ENCODE results near the gene TRIM15.

DNA sequence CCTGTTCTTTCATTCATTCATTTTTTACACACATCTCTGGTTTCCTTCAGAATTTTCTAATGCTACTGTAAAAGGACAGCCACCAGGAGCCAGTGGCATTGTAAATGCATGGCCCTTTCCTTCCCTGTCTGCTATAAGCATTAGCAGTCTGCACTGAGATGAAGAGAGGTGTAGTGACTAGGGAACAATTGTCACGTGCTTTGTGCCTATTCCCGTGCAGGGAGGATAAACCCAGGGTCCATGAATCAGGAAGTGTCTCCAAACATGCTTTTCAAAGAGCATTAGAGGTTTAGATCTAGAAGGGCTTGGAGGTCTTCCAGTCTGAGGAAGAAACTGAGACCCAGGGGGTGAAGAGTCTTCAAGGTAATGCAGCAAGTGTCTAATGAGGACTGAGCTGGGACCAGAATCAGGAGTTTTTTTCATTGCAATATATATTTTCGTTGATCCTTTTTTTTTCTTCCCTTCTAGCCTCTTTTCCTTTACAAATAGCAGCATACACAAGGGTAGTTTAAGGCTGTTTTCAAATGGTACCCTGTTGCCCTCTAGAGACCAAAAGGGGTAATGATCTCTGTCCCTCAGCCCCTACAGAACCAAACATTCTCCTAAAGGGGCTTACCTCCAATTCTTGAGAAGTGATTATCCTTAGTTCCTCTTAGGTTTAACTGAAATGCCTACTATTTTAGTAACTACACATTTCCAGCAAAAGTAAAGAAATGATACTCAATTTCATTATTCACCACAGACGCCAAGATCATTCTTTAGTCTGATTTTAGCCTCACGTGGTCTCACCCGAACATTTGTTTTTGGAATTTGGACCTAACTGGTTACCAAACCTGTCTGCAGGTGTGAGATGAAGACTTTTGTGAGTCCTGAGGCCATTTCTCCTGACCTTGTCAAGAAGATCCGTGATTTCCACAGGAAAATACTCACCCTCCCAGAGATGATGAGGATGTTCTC lies 6.6 kb downstream of the TRIM15 start:
- TF ChIP-seq TAF1 (IDR thresholded peaks at IDR 0.05; ENCODE audit: borderline replicate concordance, low read depth, low read length) (no peak), EP300 (IDR thresholded peaks at IDR 0.05; ENCODE audit: borderline replicate concordance in 1 of 2, control insufficient read depth in 1 of 2, low read depth in 2 of 2, low read length in 2 of 2) (no peak)

All from GM12878 (cell line).